Renal cortex interstitium (tissue), 11 donors: Measurements from ENCODE around the gene SULT1A2. TPM values are rescaled to one million over a fixed set of nuclear protein-coding genes. Genes with fewer than 3 reads are reported as not detected.
"Not testable (repeated sequence)": the region's sequence is repeated elsewhere in the genome, so short reads cannot be mapped to it uniquely, and the experiment has no call there.

Source experiments
- DNase-seq, 11 donors: peaks; one replicate each; pipeline ENCODE4 v3.0.0-alpha.2; 2013; ENCODE audit warnings: low read depth in 9 of 11, low spot score in 4 of 11; ENCODE audit errors: extremely low read depth in 1 of 11
- polyA plus RNA-seq, 3 donors: library from polyadenylated mRNA; unstranded; fragments of 120-200 nt; gene quantifications; one replicate each; pipeline ENCODE4 v1.2.1, GENCODE V29; 2013; ENCODE audit not compliant: insufficient read length in 3 of 3

Gene SULT1A2
- polyA plus RNA-seq, 3 donors: 1.7 to 3.1 (median 2.0) TPM

- DNase-seq: not testable (repeated sequence)
Measured at GRCh38 chr16:28612359-28613280, 15.8 kb upstream of the SULT1A2 start.

- DNase-seq: no peak
Measured at GRCh38 chr16:28610595-28611191, 13.8 kb upstream of the SULT1A2 start.

- DNase-seq: peak in 2 of 11 donors; percentile 48 to 65
Measured at GRCh38 chr16:28609631-28610594, 13.1 kb upstream of the SULT1A2 start, which contains the start of gene SULT1A1. Gene SULT1A1 (minus strand): TSS chr16:28610044. CDS start chr16:28608855, 1,189 bp downstream.

GRCh38 chr16:28608867-28609596, 12.2 kb upstream of the SULT1A2 start:
- not testable (repeated sequence) for DNase-seq

DNA sequence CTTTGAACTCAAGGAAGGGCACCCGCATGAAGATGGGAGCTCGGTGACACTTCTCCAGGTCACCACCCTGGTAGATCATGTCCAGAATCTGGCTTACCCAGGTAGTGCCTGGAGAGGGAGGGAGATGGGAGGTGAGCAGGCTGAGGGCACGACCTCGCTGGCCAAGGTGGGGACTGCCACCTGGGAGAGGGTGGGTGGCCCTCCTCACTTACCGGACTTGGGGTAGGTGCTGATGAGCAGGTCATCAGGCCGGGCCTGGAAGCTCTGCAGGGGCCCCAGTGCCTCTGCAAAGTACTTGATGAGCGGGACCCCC, 11.6 kb upstream of the SULT1A2 start:
- not testable (repeated sequence) for DNase-seq

DNA sequence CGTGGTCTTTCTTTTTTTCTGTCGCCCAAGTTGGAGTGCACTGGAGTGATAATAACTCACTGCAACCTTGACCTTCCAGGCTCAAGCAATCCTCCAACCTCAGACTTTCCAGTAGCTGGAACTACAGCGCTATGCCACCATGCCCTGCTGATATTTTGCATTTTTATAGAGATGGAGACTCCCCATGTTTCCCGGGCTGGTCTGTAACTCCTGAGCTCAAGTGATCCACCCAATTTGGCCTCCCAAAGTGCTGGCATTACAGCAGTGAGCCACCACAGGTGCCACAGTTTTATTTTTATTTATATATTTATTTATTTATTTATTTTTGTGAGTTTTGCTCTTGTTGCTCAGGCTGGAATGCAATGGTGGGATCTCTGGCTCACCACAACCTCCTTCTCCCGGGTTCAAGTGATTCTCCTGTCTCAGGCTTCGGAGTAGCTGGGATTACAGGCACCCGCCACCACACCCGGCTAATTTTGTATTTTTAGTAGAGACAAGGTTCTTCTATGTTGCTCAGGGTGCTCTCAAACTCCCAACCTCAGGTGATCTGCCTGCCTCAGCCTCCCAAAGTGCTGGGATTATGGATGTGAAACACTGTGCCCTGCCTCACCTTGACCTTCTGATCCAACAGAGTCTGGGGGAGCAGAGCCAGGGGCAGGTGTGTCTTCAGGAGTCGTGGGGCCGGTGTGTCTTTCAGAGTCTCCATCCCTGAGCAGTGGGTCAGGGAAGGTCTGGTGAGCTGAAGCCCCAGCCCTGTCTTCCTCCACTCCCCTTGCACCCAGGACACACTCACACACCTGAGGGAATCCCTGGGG, 11.0 kb upstream of the SULT1A2 start:
- DNase-seq: not testable (repeated sequence)

DNA sequence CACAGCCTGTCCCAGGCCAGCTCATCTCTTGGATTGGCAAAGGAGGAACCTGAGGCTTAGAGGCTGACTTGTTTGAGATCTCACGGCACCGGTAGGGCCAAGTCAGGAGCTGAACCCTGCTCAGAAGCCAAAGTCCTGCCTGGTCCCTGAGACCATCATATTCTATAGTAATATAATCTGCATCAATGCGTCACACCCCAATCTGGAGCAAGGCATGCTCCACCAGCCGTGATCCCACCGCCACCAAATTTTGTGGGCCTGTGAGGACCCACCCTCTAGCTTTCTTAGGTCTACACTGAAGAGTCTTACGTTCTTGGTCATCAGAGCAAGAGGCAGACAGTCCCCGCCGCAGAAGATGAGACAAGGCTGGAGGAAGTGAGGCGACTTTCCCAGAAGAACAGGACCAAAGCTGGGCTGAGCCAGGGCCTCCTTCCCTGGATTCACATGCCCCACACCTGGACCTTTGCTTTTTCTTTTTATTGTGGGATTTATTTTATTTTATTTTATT, 10.3 kb upstream of the SULT1A2 start:
- DNase-seq: no peak

- DNase-seq: no peak
Measured at GRCh38 chr16:28606291-28607115, 9.7 kb upstream of the SULT1A2 start.

DNA sequence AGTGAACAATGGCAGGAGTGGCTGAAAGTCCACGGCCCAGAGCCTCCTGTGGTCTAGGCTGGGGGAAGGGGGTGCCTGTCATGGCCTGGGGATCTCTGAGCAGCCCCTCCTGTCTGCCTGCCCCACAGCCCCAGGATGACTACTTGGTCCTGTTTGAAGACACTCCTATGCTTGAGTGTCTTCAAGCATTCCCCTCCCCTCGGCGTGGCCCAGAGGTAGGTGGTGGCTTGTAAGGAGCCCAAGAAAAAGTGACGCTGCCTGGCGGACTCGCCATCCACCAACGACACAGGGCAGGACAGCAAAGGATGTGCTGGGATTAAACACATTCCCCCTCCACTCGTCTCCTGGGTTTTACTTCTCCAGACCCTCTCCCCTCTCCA, 7.3 kb upstream of the SULT1A2 start:
- no peak for DNase-seq

GRCh38 chr16:28603381-28604185, 6.7 kb upstream of the SULT1A2 start:
- DNase-seq: no peak

GRCh38 chr16:28602529-28602928, 5.7 kb upstream of the SULT1A2 start:
- DNase-seq: no peak

DNA sequence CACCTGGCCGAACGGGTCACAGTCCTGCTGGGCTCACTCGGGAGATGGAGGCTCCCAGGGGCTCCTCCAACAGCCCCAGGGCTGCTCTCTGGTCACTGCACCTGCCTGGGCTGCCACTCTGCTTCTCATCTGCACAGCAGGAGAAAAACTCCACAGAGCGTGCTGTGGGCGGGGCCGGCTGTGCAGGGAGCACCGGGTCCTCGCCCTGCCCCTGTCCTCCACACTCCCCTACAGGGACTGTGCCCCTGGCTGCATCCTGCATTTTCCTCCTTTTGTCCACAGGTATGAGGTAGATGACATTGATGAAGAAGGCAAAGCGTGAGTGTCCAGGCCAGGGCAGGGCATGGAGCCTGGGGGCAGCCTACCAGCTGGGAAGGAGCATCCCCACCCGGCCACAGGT, 5.2 kb upstream of the SULT1A2 start:
- DNase-seq: not testable (repeated sequence)

GRCh38 chr16:28601589-28601988, 4.7 kb upstream of the SULT1A2 start:
- not testable (repeated sequence) for DNase-seq

DNA sequence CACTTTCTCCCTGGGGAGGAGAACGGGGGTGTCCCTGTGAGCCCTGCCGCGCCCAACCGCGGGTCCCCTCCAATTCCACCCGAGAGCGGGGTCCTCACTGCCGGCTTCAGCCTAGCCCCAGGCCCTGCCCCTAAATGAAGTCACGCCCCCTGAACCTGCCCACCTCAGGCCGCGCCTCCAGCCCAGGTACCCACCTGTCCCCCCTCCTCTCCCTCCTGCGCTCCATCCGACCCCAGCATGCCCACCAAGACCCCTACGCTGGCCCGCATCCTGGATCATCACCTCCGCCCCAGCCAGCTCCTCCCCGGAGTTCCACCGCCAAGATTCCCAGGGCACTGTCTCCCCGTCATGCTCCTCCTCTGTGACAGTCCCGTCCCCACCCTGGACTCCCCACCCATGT, 4.1 kb upstream of the SULT1A2 start:
- DNase-seq: not testable (repeated sequence)

DNA sequence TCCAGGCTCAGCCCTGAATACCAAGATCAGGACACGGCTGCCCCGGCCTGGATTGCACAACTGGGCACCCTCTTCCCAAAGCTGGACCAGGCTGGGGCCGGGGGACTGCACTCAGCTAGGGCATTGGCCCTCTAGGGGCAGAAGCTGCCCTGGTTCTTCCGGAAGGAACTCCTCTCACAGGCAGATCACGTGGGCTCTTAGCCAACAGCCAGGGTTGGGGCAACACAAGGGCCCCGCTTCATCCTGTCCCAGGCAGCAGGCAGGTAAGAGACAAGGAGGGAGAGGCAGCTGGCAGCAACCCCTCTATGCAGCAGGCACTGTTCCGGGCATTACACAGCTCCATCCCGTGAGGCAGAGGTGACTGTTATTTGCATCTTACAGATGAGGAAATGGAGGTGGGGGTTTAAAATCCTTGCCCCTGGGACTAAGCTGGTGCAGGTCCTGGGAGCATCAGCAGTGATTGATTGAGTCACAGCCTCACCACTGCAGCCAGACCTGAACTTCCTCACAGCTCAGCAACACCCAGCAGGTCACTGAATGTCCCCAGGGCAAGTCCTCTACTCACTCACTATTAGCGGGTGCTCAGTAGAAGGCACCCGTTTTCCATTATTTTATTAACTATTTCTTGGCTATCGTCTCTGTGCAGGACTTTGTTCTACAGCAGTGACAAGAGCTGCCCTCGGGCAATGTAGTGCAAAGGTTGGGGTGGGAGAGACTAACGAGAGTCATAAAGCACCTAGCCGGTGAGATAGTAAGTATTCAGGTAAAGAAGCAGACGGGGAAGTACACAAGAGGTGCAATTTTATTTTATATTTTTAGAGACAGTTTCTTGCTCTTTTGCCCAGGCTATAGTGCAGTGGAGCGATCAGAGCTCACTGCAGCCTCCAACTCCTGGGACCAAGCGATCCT, 2.8 kb upstream of the SULT1A2 start:
- DNase-seq: not testable (repeated sequence)
